ENCODE data around the gene SSH3. TPM values are rescaled to one million over a fixed set of nuclear protein-coding genes. Genes with fewer than 3 reads are reported as not detected.

Gene SSH3
- total and polyA plus RNA-seq, 2 of the 8 experiments (the other 6 are each of a cell fraction or from before 2014, with no cell fraction given): 16.9 to 19.8 TPM

GRCh38 chr11:67291481-67292381 is 11.6 kb upstream of the SSH3 start:
- H3K18ac ChIP-seq (ENCODE audit: extremely low read depth, low read length): no peak overlapping the region
- H2BK5ac ChIP-seq (ENCODE audit: low read depth, low read length): no peak overlapping the region
- no peak overlapping the region for H2BK12ac ChIP-seq (ENCODE audit: low read depth, low read length)
- FAIRE-seq: no peak
- no peaks in the 10 kb centered on the region for H3K27me3 ChIP-seq (replicated peaks in 1 of 4; ENCODE audit: control insufficient read depth in 3 of 4, extremely low read depth in 1 of 4, insufficient read depth in 3 of 4, low read length in 3 of 4)
- no peak overlapping the region for H3K23ac ChIP-seq (ENCODE audit: insufficient read length)
- H2AK5ac ChIP-seq (ENCODE audit: low read depth, low read length): no peak overlapping the region
- no peak overlapping the region for H2BK120ac ChIP-seq (replicated peaks; ENCODE audit: low read depth, low read length)
- H3K14ac ChIP-seq (ENCODE audit: insufficient read length): no peak overlapping the region
- no peak overlapping the region for H3K4me2 ChIP-seq (ENCODE audit: insufficient read depth in 1 of 2, low read depth in 2 of 2, low read length in 2 of 2)
- DNase-seq (ENCODE audit: low read depth in 1 of 2, low spot score in 2 of 2): no peak
- peaks cover 0 to 4% of the 10 kb centered on the region in 2 experiments for H4K20me1 ChIP-seq (replicated peaks in 1 of 2; ENCODE audit: control insufficient read depth in 1 of 2, insufficient read depth in 2 of 2, low read length in 2 of 2)
- no peak overlapping the region for H2AFZ ChIP-seq (ENCODE audit: low read length)
- H4K5ac ChIP-seq (ENCODE audit: insufficient read length, low read depth, low read length): no peak overlapping the region
- H2BK15ac ChIP-seq (ENCODE audit: low read length): no peak overlapping the region
- H3K9me3 ChIP-seq (ENCODE audit: insufficient read depth in 2 of 2, low read depth in 1 of 2, low read length in 1 of 2): no peaks in the 10 kb centered on the region; a peak in 1 of 4 replicates
- H3K4me1 ChIP-seq (replicated peaks in 1 of 4; ENCODE audit: control insufficient read depth in 3 of 4, insufficient read depth in 4 of 4, low read length in 3 of 4): peaks cover 0 to 18% (median 11%) of the 10 kb centered on the region in 4 experiments; a peak in 6 of 7 replicates
- H3K79me1 ChIP-seq (ENCODE audit: low read depth, low read length): no peaks in the 10 kb centered on the region; the same call in 1 of the 2 replicates
- peaks cover 7% of the 10 kb centered on the region; the same call in 1 of the 2 replicates for H3K23me2 ChIP-seq (ENCODE audit: low read depth, low read length)
- H4K8ac ChIP-seq (ENCODE audit: extremely low read depth, insufficient read depth, low read length): no peak overlapping the region
- H3K4ac ChIP-seq (replicated peaks; ENCODE audit: insufficient read length, low read depth, low read length): no peak overlapping the region
- H3K36me3 ChIP-seq (ENCODE audit: control insufficient read depth in 2 of 4, insufficient read depth in 4 of 4, low read length in 3 of 4): peaks cover 0 to 12% (median 6%) of the 10 kb centered on the region in 4 experiments; a peak in 3 of 8 replicates
- no peak overlapping the region for H3K56ac ChIP-seq (replicated peaks; ENCODE audit: insufficient read length, low read depth, low read length)
- 93% methylated on average over 28 of the region's 33 CpGs; no CpG with 5 or more reads in 1 of the 2 experiments for WGBS, 2 experiments (ENCODE audit: extremely low coverage in 1 of 2, insufficient coverage in 1 of 2, insufficient read length in 1 of 2, insufficient replicate concordance in 2 of 2, low coverage in 1 of 2, low lambda C conversion rate in 2 of 2, missing lambda C conversion rate in 1 of 2)
- H3K4me3 ChIP-seq (ENCODE audit: extremely low read depth in 1 of 4, insufficient read depth in 2 of 4, low read depth in 3 of 4, low read length in 4 of 4): no peak overlapping the region
- ChIA-PET POLR2A (ENCODE audit: partially characterized antibody) (interaction anchor here (0.9 to 7.9 kb wide), 3 partner anchors 9 to 51 kb away, joined by 3 to 106 read pairs (median 3); partner anchors contain the start of gene SSH3), CTCF (ENCODE audit: partially characterized antibody) (interaction anchor here (0.7 to 5.9 kb wide), 13 partner anchors 8 to 90 kb away, joined by 3 to 47 read pairs (median 3); partner anchors contain the start of genes GRK2 and SSH3)
- no peaks in the 10 kb centered on the region; a peak in 1 of 4 replicates for H3K79me2 ChIP-seq (ENCODE audit: control insufficient read depth in 1 of 2, insufficient read depth in 2 of 2, low read length in 2 of 2)
- H2BK20ac ChIP-seq (ENCODE audit: low read length): no peak overlapping the region
- no peak overlapping the region for H4K91ac ChIP-seq (replicated peaks; ENCODE audit: insufficient read length, low read length)
- no peak overlapping the region; the same call in 1 of the 2 replicates for H3K27ac ChIP-seq (ENCODE audit: low read depth, low read length)
- H3K9ac ChIP-seq (replicated peaks in 1 of 4; ENCODE audit: extremely low read depth in 1 of 4, low read depth in 3 of 4, low read length in 3 of 4): no peak overlapping the region
- no peak for TF ChIP-seq MAX (IDR thresholded peaks at IDR 0.05)
- TF ChIP-seq EGR1 (IDR thresholded peaks at IDR 0.05; ENCODE audit: borderline replicate concordance, low read depth, low read length): no peak
- no peak for TF ChIP-seq SP2 (IDR thresholded peaks at IDR 0.05; ENCODE audit: low read length)
- TF ChIP-seq CHD1 (IDR thresholded peaks at IDR 0.05; ENCODE audit: low read depth, low read length): no peak
- no peak for TF ChIP-seq BRCA1 (IDR thresholded peaks at IDR 0.05; ENCODE audit: low read depth, low read length)
- no peak for TF ChIP-seq POLR2A (IDR thresholded peaks at IDR 0.05; ENCODE audit: control extremely low read depth in 1 of 2, low read depth in 2 of 2, low read length in 2 of 2)
- no peak for TF ChIP-seq CTCF (IDR thresholded peaks at IDR 0.05; ENCODE audit: control extremely low read depth in 1 of 3, insufficient read depth in 1 of 3, low read depth in 1 of 3, low read length in 3 of 3)
- TF ChIP-seq RBBP5 (IDR thresholded peaks at IDR 0.05; ENCODE audit: borderline replicate concordance, low read depth, low read length): no peak
